ENCODE results near the gene ZBBX.
A peak's percentile ranks its signal among the peaks of the same experiment; 100 is the strongest.

The ZBBX gene

GRCh38 chr3:167241048-167241845, 138.8 kb downstream of the ZBBX start:
- H3K27ac ChIP-seq, result no peak overlapping the region
- no peaks in the 10 kb centered on the region for H3K36me3 ChIP-seq (ENCODE audit: insufficient read depth, low read length)
- TF ChIP-seq POLR2AphosphoS5 (IDR thresholded peaks at IDR 0.05; ENCODE audit: borderline replicate concordance, low read depth, low read length) (no peak), EZH2 (IDR thresholded peaks at IDR 0.05) (no peak), FOXP2 (optimal IDR thresholded peaks at IDR 0.05; ENCODE audit: control extremely low read depth, extremely low read length, insufficient read depth) (no peak)
- H3K9ac ChIP-seq (ENCODE audit: insufficient read length), result no peak overlapping the region
- no peak for DNase-seq (ENCODE audit: low read depth, low spot score)
- no peak overlapping the region for H3K4me3 ChIP-seq
- no peaks in the 10 kb centered on the region for H3K9me3 ChIP-seq (ENCODE audit: low read depth, low read length)

- no peak overlapping the region for H3K27ac ChIP-seq
- no peak overlapping the region for H3K9ac ChIP-seq (ENCODE audit: insufficient read length)
- no peak overlapping the region for H3K4me3 ChIP-seq
- H3K9me3 ChIP-seq (ENCODE audit: low read depth, low read length), result no peaks in the 10 kb centered on the region
- no peaks in the 10 kb centered on the region for H3K36me3 ChIP-seq (ENCODE audit: insufficient read depth, low read length)
- DNase-seq (ENCODE audit: low read depth, low spot score), result no peak
- TF ChIP-seq FOXP2 (optimal IDR thresholded peaks at IDR 0.05; ENCODE audit: control extremely low read depth, extremely low read length, insufficient read depth) (no peak), POLR2AphosphoS5 (IDR thresholded peaks at IDR 0.05; ENCODE audit: borderline replicate concordance, low read depth, low read length) (no peak), EZH2 (IDR thresholded peaks at IDR 0.05) (no peak)
Measured at GRCh38 chr3:167228135-167228534, 152.0 kb downstream of the ZBBX start.

GRCh38 chr3:167225821-167226220, 154.3 kb downstream of the ZBBX start:
- Histone ChIP-seq H3K4me3 (no peak overlapping the region), H3K9ac (ENCODE audit: insufficient read length) (no peak overlapping the region), H3K9me3 (ENCODE audit: low read depth, low read length) (no peaks in the 10 kb centered on the region; the same call in 1 of the 2 replicates), H3K36me3 (ENCODE audit: insufficient read depth, low read length) (no peaks in the 10 kb centered on the region), H3K27ac (no peak overlapping the region)
- TF ChIP-seq FOXP2 (optimal IDR thresholded peaks at IDR 0.05; ENCODE audit: control extremely low read depth, extremely low read length, insufficient read depth), result no peak
- no peak for TF ChIP-seq EZH2 (IDR thresholded peaks at IDR 0.05)
- no peak for TF ChIP-seq POLR2AphosphoS5 (IDR thresholded peaks at IDR 0.05; ENCODE audit: borderline replicate concordance, low read depth, low read length)
- no peak for DNase-seq (ENCODE audit: low read depth, low spot score)

GRCh38 chr3:167209011-167209410, 171.1 kb downstream of the ZBBX start:
- H3K9me3 ChIP-seq (ENCODE audit: low read depth, low read length), result no peaks in the 10 kb centered on the region
- no peak overlapping the region for H3K9ac ChIP-seq (ENCODE audit: insufficient read length)
- H3K27ac ChIP-seq, result no peak overlapping the region
- no peak for TF ChIP-seq POLR2AphosphoS5 (IDR thresholded peaks at IDR 0.05; ENCODE audit: borderline replicate concordance, low read depth, low read length)
- no peak for TF ChIP-seq EZH2 (IDR thresholded peaks at IDR 0.05)
- no peak for TF ChIP-seq FOXP2 (optimal IDR thresholded peaks at IDR 0.05; ENCODE audit: control extremely low read depth, extremely low read length, insufficient read depth)
- no peaks in the 10 kb centered on the region for H3K36me3 ChIP-seq (ENCODE audit: insufficient read depth, low read length)
- no peak overlapping the region for H3K4me3 ChIP-seq
- no peak for DNase-seq (ENCODE audit: low read depth, low spot score)

- no peak overlapping the region for H3K27ac ChIP-seq
- H3K9ac ChIP-seq (ENCODE audit: insufficient read length), result no peak overlapping the region
- no peaks in the 10 kb centered on the region for H3K36me3 ChIP-seq (ENCODE audit: insufficient read depth, low read length)
- DNase-seq (ENCODE audit: low read depth, low spot score), result no peak
- TF ChIP-seq EZH2 (IDR thresholded peaks at IDR 0.05) (no peak), FOXP2 (optimal IDR thresholded peaks at IDR 0.05; ENCODE audit: control extremely low read depth, extremely low read length, insufficient read depth) (no peak), POLR2AphosphoS5 (IDR thresholded peaks at IDR 0.05; ENCODE audit: borderline replicate concordance, low read depth, low read length) (no peak)
- H3K9me3 ChIP-seq (ENCODE audit: low read depth, low read length), result no peaks in the 10 kb centered on the region
- no peak overlapping the region for H3K4me3 ChIP-seq
Measured at GRCh38 chr3:167203062-167203461, 177.0 kb downstream of the ZBBX start.

- Histone ChIP-seq H3K4me3 (no peak overlapping the region), H3K9me3 (ENCODE audit: low read depth, low read length) (no peaks in the 10 kb centered on the region), H3K9ac (ENCODE audit: insufficient read length) (no peak overlapping the region), H3K27ac (no peak overlapping the region), H3K36me3 (ENCODE audit: insufficient read depth, low read length) (no peaks in the 10 kb centered on the region)
- TF ChIP-seq EZH2 (IDR thresholded peaks at IDR 0.05) (no peak), FOXP2 (optimal IDR thresholded peaks at IDR 0.05; ENCODE audit: control extremely low read depth, extremely low read length, insufficient read depth) (no peak), POLR2AphosphoS5 (IDR thresholded peaks at IDR 0.05; ENCODE audit: borderline replicate concordance, low read depth, low read length) (no peak)
- DNase-seq (ENCODE audit: low read depth, low spot score), result peak; percentile 22
Measured at GRCh38 chr3:167198949-167199600, 181.0 kb downstream of the ZBBX start.
